Neural progenitor cell (in vitro differentiated cells): ENCODE data around the gene NAPB.

Experiments
- CTCF ChIP-seq: fragments of 200-600 bp; sonication (generic); IDR thresholded peaks from 2 replicates; pipeline ENCODE4 v1.5.1; 2017; ENCODE audit warnings: antibody characterized with exemption, mild to moderate bottlenecking
- EZH2 ChIP-seq: fragments of 200-600 bp; sonication (generic); IDR thresholded peaks from 2 replicates; pipeline ENCODE4 v1.6.1; 2017; ENCODE audit warnings: antibody characterized with exemption, mild to moderate bottlenecking, moderate library complexity
- EZH2phosphoT487 ChIP-seq: fragments of 200-600 bp; sonication (generic); IDR thresholded peaks from 2 replicates; pipeline ENCODE4 v1.6.1; 2017; ENCODE audit warnings: antibody characterized with exemption

GRCh38 chr20:23367770-23368169 lies 53.5 kb downstream of the NAPB start:
- no peak for TF ChIP-seq CTCF
- TF ChIP-seq EZH2 = no peak
- TF ChIP-seq EZH2phosphoT487 = no peak
